Breast epithelium (tissue), 4 donors: ENCODE measurements around the gene SLC26A9. TPM values are rescaled to one million over a fixed set of nuclear protein-coding genes. Genes with fewer than 3 reads are reported as not detected.

Experiments
- DNase-seq, 2 donors: peaks; one replicate each; pipeline ENCODE4 v3.0.0-alpha.2; 2019; ENCODE audit warnings: low spot score in 2 of 2
- H3K27ac ChIP-seq, 2 donors: fragments of 200-600 bp; sonication (generic) in 1 of 2; one replicate each; pipeline ENCODE4 v1.5.1; 2016 to 2019; ENCODE audit warnings: mild to moderate bottlenecking in 1 of 2
- H3K27me3 ChIP-seq, 2 donors: fragments of 200-600 bp; sonication (generic) in 1 of 2; one replicate each; pipeline versions ENCODE4 v1.5.1 to v1.6.0; 2017 to 2019; ENCODE audit warnings: control low read depth in 1 of 2, mild to moderate bottlenecking in 1 of 2
- H3K36me3 ChIP-seq: fragments of 200-600 bp; one replicate; pipeline ENCODE4 v1.5.1; 2019
- H3K4me1 ChIP-seq, 2 donors: fragments of 200-600 bp; sonication (generic); one replicate each; pipeline ENCODE4 v1.5.1; 2016 to 2019; ENCODE audit warnings: control low read depth in 1 of 2
- H3K4me3 ChIP-seq, 3 donors: fragments of 200-600 bp; sonication (generic); 1 replicate in 2 of 3; 2 replicates in 1 of 3; pipeline ENCODE4 v1.5.1; 2016 to 2019; ENCODE audit warnings: mild to moderate bottlenecking in 3 of 3, moderate library complexity in 2 of 3
- H3K9me3 ChIP-seq, 2 donors: fragments of 200-600 bp; sonication (generic) in 1 of 2; one replicate each; pipeline ENCODE4 v1.5.1; 2016 to 2019; ENCODE audit warnings: control low read depth in 1 of 2
- CTCF ChIP-seq, 3 donors: fragments of 450-650 bp; IDR thresholded peaks; one replicate each; pipeline ENCODE4 v1.5.1; 2016 to 2017; ENCODE audit warnings: antibody characterized with exemption in 3 of 3, mild to moderate bottlenecking in 3 of 3, moderate library complexity in 3 of 3
- POLR2A ChIP-seq: fragments of 450-650 bp; IDR thresholded peaks from one replicate; pipeline ENCODE4 v1.6.1; 2016; ENCODE audit warnings: antibody characterized with exemption, mild to moderate bottlenecking, moderate library complexity
- POLR2AphosphoS5 ChIP-seq, 3 donors: sonication (generic); formaldehyde crosslinking; IDR thresholded peaks; one replicate each; pipeline ENCODE4 v1.6.1; 2017; ENCODE audit warnings: antibody characterized with exemption in 3 of 3
- intact Hi-C: fragments of 100-400 bp; cut with DNase I; formaldehyde crosslinking; loops from one replicate; pipeline ENCODE4 v1.15.1; 2023; ENCODE audit warnings: low total_unique reads
- total RNA-seq, 3 donors: library from RNA; depleted of rRNA; stranded (reverse); fragments of >200 nt; gene quantifications; one replicate each; pipeline ENCODE4 v1.1.0, GENCODE V29; 2016

The SLC26A9 gene
- total RNA-seq, 3 donors from 2014 or later = not detected

- intact Hi-C loops = loop anchor here (10.0 kb wide), 1 partner anchor 179 kb away; no protein-coding TSS in a partner anchor
- H3K36me3 ChIP-seq = no peaks in the 10 kb centered on the region
Observed at GRCh38 chr1:205973377-205974232, 30.3 kb upstream of the SLC26A9 start.

GRCh38 chr1:205972491-205973168, 29.4 kb upstream of the SLC26A9 start:
- DNase-seq = no peak
- intact Hi-C loops = loop anchor here (10.0 kb wide), 1 partner anchor 178 kb away; no protein-coding TSS in a partner anchor
- Histone ChIP-seq H3K27me3 (peaks cover 0 to 4% of the 10 kb centered on the region in 2 donors), H3K4me3 (no peak overlapping the region), H3K4me1 (no peaks in the 10 kb centered on the region), H3K9me3 (no peaks in the 10 kb centered on the region), H3K27ac (no peak overlapping the region), H3K36me3 (no peaks in the 10 kb centered on the region)
- TF ChIP-seq POLR2A (no peak), CTCF (IDR thresholded peaks at IDR 0.05) (no peak), POLR2AphosphoS5 (IDR thresholded peaks at IDR 0.05) (no peak)

More at GRCh38 chr1:205973377-205974232, 30.3 kb upstream of the SLC26A9 start:
- Histone ChIP-seq H3K9me3 (no peaks in the 10 kb centered on the region), H3K4me1 (no peaks in the 10 kb centered on the region), H3K27me3 (peaks cover 0 to 4% of the 10 kb centered on the region in 2 donors), H3K4me3 (no peak overlapping the region), H3K27ac (no peak overlapping the region)
- no peak for TF ChIP-seq POLR2AphosphoS5 (IDR thresholded peaks at IDR 0.05)
- no peak for TF ChIP-seq POLR2A
- TF ChIP-seq CTCF (IDR thresholded peaks at IDR 0.05) = no peak
- DNase-seq = no peak

GRCh38 chr1:205972081-205972480, 28.8 kb upstream of the SLC26A9 start:
- Histone ChIP-seq H3K4me3 (no peak overlapping the region), H3K9me3 (no peaks in the 10 kb centered on the region), H3K4me1 (no peaks in the 10 kb centered on the region), H3K27me3 (peaks cover 0 to 4% of the 10 kb centered on the region in 2 donors), H3K27ac (no peak overlapping the region), H3K36me3 (no peaks in the 10 kb centered on the region)
- DNase-seq = no peak
- intact Hi-C loops = loop anchor here (10.0 kb wide), 1 partner anchor 177 kb away; no protein-coding TSS in a partner anchor
- TF ChIP-seq POLR2A = no peak
- no peak for TF ChIP-seq POLR2AphosphoS5 (IDR thresholded peaks at IDR 0.05)
- no peak for TF ChIP-seq CTCF (IDR thresholded peaks at IDR 0.05)

- H3K36me3 ChIP-seq = no peaks in the 10 kb centered on the region
- DNase-seq = no peak
- intact Hi-C loops = loop anchor here (10.0 kb wide), 1 partner anchor 176 kb away; no protein-coding TSS in a partner anchor
Observed at GRCh38 chr1:205971082-205971481, 27.8 kb upstream of the SLC26A9 start.

More at GRCh38 chr1:205971082-205971481, 27.8 kb upstream of the SLC26A9 start:
- TF ChIP-seq POLR2AphosphoS5 (IDR thresholded peaks at IDR 0.05) (no peak), POLR2A (no peak), CTCF (IDR thresholded peaks at IDR 0.05) (no peak)
- Histone ChIP-seq H3K9me3 (no peaks in the 10 kb centered on the region), H3K27me3 (no peaks in the 10 kb centered on the region), H3K4me1 (no peaks in the 10 kb centered on the region), H3K27ac (no peak overlapping the region), H3K4me3 (no peak overlapping the region)
